HepG2 (cell line): Measurements from ENCODE around the gene SRC. TPM values are rescaled to one million over a fixed set of nuclear protein-coding genes. Genes with fewer than 3 reads are reported as not detected.

Experiments used
- AHDC1 ChIP-seq: sonication (generic); formaldehyde crosslinking; IDR thresholded peaks from 2 replicates; pipeline ENCODE4 v1.5.1; 2020; ENCODE audit warnings: mild to moderate bottlenecking, missing genetic modification reagents, borderline replicate concordance
- ATF6 ChIP-seq: sonication (generic); formaldehyde crosslinking; conservative IDR thresholded peaks from 2 replicates; pipeline ENCODE4 v1.4.0; 2020; ENCODE audit warnings: missing genetic modification reagents
- CHD4 ChIP-seq: fragments of 200-600 bp; sonication (generic); IDR thresholded peaks from 2 replicates; pipeline ENCODE4 v1.7.0; 2017; ENCODE audit warnings: mild to moderate bottlenecking, low read length, borderline replicate concordance
- FIP1L1 ChIP-seq: fragments of 200-400 bp; formaldehyde crosslinking; IDR thresholded peaks from 2 replicates; pipeline ENCODE4 v1.6.1; 2018; ENCODE audit warnings: low read depth, mild to moderate bottlenecking, low read length, moderate library complexity, borderline replicate concordance; ENCODE audit not compliant: insufficient read depth
- KLF15 ChIP-seq: sonication (generic); formaldehyde crosslinking; IDR thresholded peaks from 2 replicates; pipeline ENCODE4 v1.8.1; 2023; ENCODE audit warnings: borderline replicate concordance, mild to moderate bottlenecking, inconsistent platforms, missing genetic modification reagents, mixed read lengths
- MED1 ChIP-seq: sonication (generic); formaldehyde crosslinking; IDR thresholded peaks from 2 replicates; pipeline ENCODE4 v1.4.0; 2020; ENCODE audit warnings: missing genetic modification reagents
- NFE2L2 ChIP-seq: fragments of 150-350 bp; IDR thresholded peaks from 2 replicates; pipeline ENCODE4 v1.6.1; 2014; ENCODE audit warnings: low read length
- NFIC ChIP-seq: IDR thresholded peaks from 2 replicates; pipeline ENCODE4 v1.6.1; 2012; ENCODE audit warnings: mild to moderate bottlenecking, low read length, inconsistent platforms
- RARA ChIP-seq: IDR thresholded peaks from 2 replicates; pipeline ENCODE4 v1.6.1; 2016; ENCODE audit warnings: missing genetic modification reagents, missing compliant biosample characterization
- RFX3 ChIP-seq: IDR thresholded peaks from 2 replicates; pipeline ENCODE4 v1.6.1; 2016; ENCODE audit warnings: missing biosample characterization, missing genetic modification reagents
- SNAI1 ChIP-seq: sonication (generic); formaldehyde crosslinking; IDR thresholded peaks from 2 replicates; pipeline ENCODE4 v1.5.0; 2020; ENCODE audit warnings: mild to moderate bottlenecking, missing genetic modification reagents, borderline replicate concordance
- ZGPAT ChIP-seq: IDR thresholded peaks from 2 replicates; pipeline ENCODE4 v1.6.1; 2016; ENCODE audit warnings: mild to moderate bottlenecking
- ZNF337 ChIP-seq: sonication (generic); formaldehyde crosslinking; IDR thresholded peaks from 2 replicates; pipeline ENCODE4 v1.5.1; 2020; ENCODE audit warnings: missing genetic modification reagents, low read depth, mild to moderate bottlenecking, borderline replicate concordance
- ZNF512B ChIP-seq: sonication (generic); formaldehyde crosslinking; IDR thresholded peaks from 2 replicates; pipeline ENCODE4 v1.5.1; 2020; ENCODE audit warnings: missing genetic modification reagents, mild to moderate bottlenecking, borderline replicate concordance
- polyA plus RNA-seq, 8 experiments: library from polyadenylated mRNA; depleted of rRNA in 3 of 8; stranded (reverse) in 7 of 8; unstranded in 1 of 8; fragments of >200 nt; fragmentation: Illumina TruSeq in 4 of 8; extraction: Trizol in 4 of 8; gene quantifications; 2 replicates each; pipeline versions ENCODE4 v1.2.1 to v1.2.3, GENCODE V29; 2011 to 2016; ENCODE audit warnings: low read depth in 4 of 8, missing spikeins in 1 of 8, mixed read lengths in 1 of 8; ENCODE audit not compliant: insufficient read depth in 1 of 8
- total RNA-seq, 5 experiments: library from RNA; depleted of rRNA; stranded (reverse); fragments of >200 nt; fragmentation: Illumina TruSeq; extraction: Trizol; gene quantifications; 2 replicates each; pipeline ENCODE4 v1.2.3, GENCODE V29; 2016; ENCODE audit warnings: low read depth in 1 of 5

The SRC gene
- total and polyA plus RNA-seq, 2 of the 13 experiments (the other 11 are each of a cell fraction or from before 2014, with no cell fraction given) = 54.7 to 192 TPM

GRCh38 chr20:37398750-37399621 lies 53.0 kb downstream of the SRC start (continued):
- no peak; the same call in 1 of the 2 replicates for TF ChIP-seq ZNF512B (CRISPR knock-in tag)
- TF ChIP-seq SNAI1 (CRISPR knock-in tag) = no peak; the same call in 1 of the 2 replicates
- no peak for TF ChIP-seq FIP1L1
- TF ChIP-seq RFX3 (CRISPR knock-in tag) = no peak
- TF ChIP-seq AHDC1 (CRISPR knock-in tag) = peak; percentile 58; the same call in 1 of the 2 replicates
- peak; percentile 1; the same call in 1 of the 2 replicates for TF ChIP-seq NFE2L2
- peak; percentile 100 for TF ChIP-seq CHD4
- TF ChIP-seq ATF6 = no peak
- TF ChIP-seq NFIC = no peak
- TF ChIP-seq RARA = peak; percentile 84
- TF ChIP-seq ZGPAT (CRISPR knock-in tag) = peak; percentile 54; the same call in 1 of the 2 replicates
- peak; percentile 43 for TF ChIP-seq MED1 (CRISPR knock-in tag)
- TF ChIP-seq KLF15 (CRISPR knock-in tag) = no peak
- TF ChIP-seq ZNF337 (CRISPR knock-in tag) = no peak
